Right ventricle myocardium superior (tissue), 1 donor: ENCODE results near the gene LAYN. TPM values are rescaled to one million over a fixed set of nuclear protein-coding genes. Genes with fewer than 3 reads are reported as not detected.
A peak's percentile ranks its signal among the peaks of the same experiment; 100 is the strongest.

Experiments used
- ATAC-seq: fragments of 200-7000 bp; cut with Tn5 transposase; one replicate; pipeline ENCODE4 v1.9.1; 2020; ENCODE audit warnings: mild to moderate bottlenecking; ENCODE audit not compliant: poor library complexity
- DNase-seq: peaks from one replicate; pipeline ENCODE4 v3.0.0-alpha.2; 2020
- intact Hi-C: fragments of 100-400 bp; cut with DNase I; formaldehyde crosslinking; loops from one replicate; pipeline ENCODE4 v1.11.2; 2022
- total RNA-seq: library from RNA; stranded (reverse); fragmentation: NEBNext Ultra II Directional; extraction: Animal tissue kit (Norgen Biotek cat#: 25700); gene quantifications from one replicate; pipeline ENCODE4 v1.2.1, GENCODE V29; 2021
- donor health status: DM: no; HTN: yes; CAD: no; lungs with severe emphysema.

LAYN gene
- total RNA-seq, 1 donor from 2014 or later, result 3.0 TPM

GRCh38 chr11:111555255-111555654, 14.7 kb downstream of the LAYN start:
- DNase-seq (no peak), ATAC-seq (no peak)
- intact Hi-C loops, result no loop called here

GRCh38 chr11:111557425-111558111, 17.0 kb downstream of the LAYN start:
- DNase-seq (no peak), ATAC-seq (no peak)
- intact Hi-C loops, result no loop called here

GRCh38 chr11:111559800-111560464, 19.4 kb downstream of the LAYN start:
- no peak for ATAC-seq

GRCh38 chr11:111560800-111561199, 20.3 kb downstream of the LAYN start:
- DNase-seq (no peak), ATAC-seq (no peak)
- intact Hi-C loops, result no loop called here

More at GRCh38 chr11:111559800-111560464, 19.4 kb downstream of the LAYN start:
- intact Hi-C loops, result no loop called here
- DNase-seq, result no peak

GRCh38 chr11:111561306-111561705, 20.8 kb downstream of the LAYN start:
- ATAC-seq, result no peak
- no peak for DNase-seq
- intact Hi-C loops, result no loop called here

GRCh38 chr11:111561791-111562325, 21.3 kb downstream of the LAYN start:
- no peak for DNase-seq
- intact Hi-C loops, result no loop called here

GRCh38 chr11:111562692-111563389, 22.3 kb downstream of the LAYN start:
- ATAC-seq (no peak), DNase-seq (no peak)
- intact Hi-C loops, result no loop called here

More at GRCh38 chr11:111561791-111562325, 21.3 kb downstream of the LAYN start:
- ATAC-seq, result no peak

GRCh38 chr11:111565114-111565720, 24.7 kb downstream of the LAYN start:
- peak; percentile 64 for ATAC-seq
- DNase-seq, result no peak
- intact Hi-C loops, result loop anchor here (2.0 kb wide), 1 partner anchor 276 kb away; no protein-coding TSS in a partner anchor

- no peak for DNase-seq
- intact Hi-C loops, result no loop called here
- no peak for ATAC-seq
These were observed 25.8 kb downstream of the LAYN start for GRCh38 chr11:111566324-111566723.

GRCh38 chr11:111569476-111569875, 29.0 kb downstream of the LAYN start:
- no peak for DNase-seq
- intact Hi-C loops, result no loop called here
- ATAC-seq, result no peak

- ATAC-seq (no peak), DNase-seq (no peak)
- intact Hi-C loops, result no loop called here
These were observed 30.3 kb downstream of the LAYN start for GRCh38 chr11:111570796-111571195.

GRCh38 chr11:111571829-111572501, 31.4 kb downstream of the LAYN start:
- ATAC-seq, result no peak

GRCh38 chr11:111572581-111572980, 32.1 kb downstream of the LAYN start:
- DNase-seq (no peak), ATAC-seq (no peak)
- intact Hi-C loops, result no loop called here

More at GRCh38 chr11:111571829-111572501, 31.4 kb downstream of the LAYN start:
- no peak for DNase-seq
- intact Hi-C loops, result no loop called here

- ATAC-seq, result peak; percentile 95
- intact Hi-C loops, result no loop called here
- no peak for DNase-seq
These were observed 33.3 kb downstream of the LAYN start for GRCh38 chr11:111573821-111574249.

- ATAC-seq (peak; percentile 28), DNase-seq (no peak)
- intact Hi-C loops, result no loop called here
These were observed 34.1 kb downstream of the LAYN start for GRCh38 chr11:111574373-111575225.

GRCh38 chr11:111575740-111576139, 35.2 kb downstream of the LAYN start:
- DNase-seq (no peak), ATAC-seq (no peak)
- intact Hi-C loops, result no loop called here

- intact Hi-C loops, result no loop called here
- DNase-seq (no peak), ATAC-seq (no peak)
These were observed 37.3 kb downstream of the LAYN start for GRCh38 chr11:111577821-111578220.

GRCh38 chr11:111581341-111581740, 40.8 kb downstream of the LAYN start:
- intact Hi-C loops, result no loop called here
- no peak for DNase-seq
- no peak for ATAC-seq
